HepG2 (cell line): ENCODE results near the gene SYNM. TPM values are rescaled to one million over a fixed set of nuclear protein-coding genes. Genes with fewer than 3 reads are reported as not detected.

Experiments used
- ATAC-seq: fragments of 200-7000 bp; cut with Tn5 transposase; 3 replicates; pipeline ENCODE4 v1.9.1; 2020; ENCODE audit warnings: mild to moderate bottlenecking, moderate library complexity
- BruUV-seq: library from RNA; stranded (reverse); fragments of 400-500 nt; replicated peaks from 2 replicates; lab custom pipeline; 2021; lab: Mats Ljungman, UMichigan
- CTCF ChIA-PET: fragments of 300-600 bp; formaldehyde crosslinking; extraction: SDS; loops from one replicate; lab custom pipeline; 2021; ENCODE audit warnings: low total read pairs, inconsistent platforms, low intra/inter-chr PET ratio; lab: Yijun Ruan, JAX
- POLR2A ChIA-PET: fragments of 350-600 bp; sonication (Branson Sonifier 250); formaldehyde crosslinking; loops from one replicate; lab custom pipeline; 2020; ENCODE audit warnings: antibody characterized with exemption, inconsistent platforms; lab: Yijun Ruan, JAX
- DNase-seq: peaks from one replicate; pipeline ENCODE4 v3.0.0-alpha.2; 2015; ENCODE audit warnings: low spot score
- FAIRE-seq: peaks from 3 replicates; lab custom pipeline; 2011; peaks lifted over from hg19 to GRCh38; lab: Jason Lieb, UNC
- H2AFZ ChIP-seq: one replicate; pipeline ENCODE4 v1.6.1; 2011; ENCODE audit warnings: low read length, inconsistent platforms
- H3K27ac ChIP-seq: fragments of 300-600 bp; 3 replicates; pipeline ENCODE4 v1.8.0; 2011; ENCODE audit warnings: mixed run types, mild to moderate bottlenecking, mixed read lengths, low read length, inconsistent platforms; ENCODE audit not compliant: insufficient read depth; ENCODE audit errors: extremely low read length
- H3K27me3 ChIP-seq, 2 experiments: fragments of 200-600 bp in 1 of 2; 2 replicates in 1 of 2; 3 replicates in 1 of 2; pipeline versions ENCODE4 v1.6.0 to v1.8.0; 2011; ENCODE audit warnings: low read length in 2 of 2, mild to moderate bottlenecking in 2 of 2, moderate library complexity in 2 of 2, inconsistent platforms in 1 of 2; ENCODE audit not compliant: insufficient read depth in 2 of 2, control insufficient read depth in 1 of 2
- H3K36me3 ChIP-seq, 2 experiments: fragments of 200-600 bp in 1 of 2; replicated peaks in 1 of 2; 2 replicates in 1 of 2; 3 replicates in 1 of 2; pipeline versions ENCODE4 v1.5.1 to v1.8.0; 2011; ENCODE audit warnings: low read length in 2 of 2, inconsistent platforms in 1 of 2; ENCODE audit not compliant: insufficient read depth in 2 of 2, control insufficient read depth in 1 of 2
- H3K4me1 ChIP-seq: 2 replicates; pipeline ENCODE4 v1.5.1; 2012; ENCODE audit warnings: low read length, inconsistent platforms; ENCODE audit not compliant: insufficient read depth
- H3K4me2 ChIP-seq: 2 replicates; pipeline ENCODE4 v1.6.0; 2011; ENCODE audit warnings: low read depth, low read length, inconsistent platforms
- H3K4me3 ChIP-seq, 3 experiments: fragments of 200-600 bp in 1 of 3; sonication (generic), shearing (Covaris generic) in 1 of 3; replicated peaks in 1 of 3; 2 replicates each; pipeline ENCODE4 v1.5.1; 2011 to 2016; ENCODE audit warnings: low read length in 3 of 3, inconsistent platforms in 2 of 3, low read depth in 2 of 3, mild to moderate bottlenecking in 2 of 3, control low read depth in 1 of 3, mixed read lengths in 1 of 3; ENCODE audit not compliant: insufficient read depth in 1 of 3
- H3K79me2 ChIP-seq: one replicate; pipeline ENCODE4 v1.6.1; 2011; ENCODE audit warnings: low read length, inconsistent platforms; ENCODE audit not compliant: insufficient read depth
- H3K9ac ChIP-seq: 2 replicates; pipeline ENCODE4 v1.6.0; 2011; ENCODE audit warnings: mild to moderate bottlenecking, low read depth, low read length, inconsistent platforms; ENCODE audit not compliant: insufficient read depth
- H3K9me3 ChIP-seq: 2 replicates; pipeline ENCODE4 v1.5.1; 2012; ENCODE audit warnings: mild to moderate bottlenecking, low read length
- H4K20me1 ChIP-seq: 2 replicates; pipeline ENCODE4 v1.6.0; 2011; ENCODE audit warnings: inconsistent platforms, mild to moderate bottlenecking, low read length, moderate library complexity; ENCODE audit not compliant: insufficient read depth
- ATAD3A ChIP-seq: sonication (generic); formaldehyde crosslinking; IDR thresholded peaks from 2 replicates; pipeline ENCODE4 v1.4.0; 2020; ENCODE audit warnings: missing genetic modification reagents
- JUN ChIP-seq: sonication (generic); formaldehyde crosslinking; IDR thresholded peaks from 2 replicates; pipeline ENCODE4 v1.4.0; 2020; ENCODE audit warnings: mild to moderate bottlenecking, missing genetic modification reagents
- RBFOX2 ChIP-seq: fragments of 200-400 bp; formaldehyde crosslinking; IDR thresholded peaks from 2 replicates; pipeline ENCODE4 v1.6.1; 2017; ENCODE audit warnings: low read depth, mild to moderate bottlenecking, low read length
- TBX2 ChIP-seq: sonication (generic); formaldehyde crosslinking; IDR thresholded peaks from 2 replicates; pipeline ENCODE4 v1.5.0; 2020; ENCODE audit warnings: missing genetic modification reagents, mild to moderate bottlenecking, borderline replicate concordance
- ZNF10 ChIP-seq: sonication (generic); formaldehyde crosslinking; IDR thresholded peaks from 2 replicates; pipeline ENCODE4 v1.4.0; 2020; ENCODE audit warnings: mild to moderate bottlenecking, low read depth, missing genetic modification reagents, borderline replicate concordance
- ZNF282 ChIP-seq: fragments of 450-650 bp; IDR thresholded peaks from 2 replicates; pipeline ENCODE4 v1.6.1; 2018; ENCODE audit not compliant: partially characterized antibody
- ZNF382 ChIP-seq: sonication (generic); formaldehyde crosslinking; IDR thresholded peaks from 2 replicates; pipeline ENCODE4 v1.5.0; 2020; ENCODE audit warnings: missing genetic modification reagents, mild to moderate bottlenecking, borderline replicate concordance
- ZNF572 ChIP-seq: sonication (generic); formaldehyde crosslinking; IDR thresholded peaks from 2 replicates; pipeline ENCODE4 v1.5.1; 2020; ENCODE audit warnings: mild to moderate bottlenecking, missing genetic modification reagents
- ZSCAN25 ChIP-seq: sonication (generic); formaldehyde crosslinking; IDR thresholded peaks from 2 replicates; pipeline ENCODE4 v1.8.0; 2022; ENCODE audit warnings: mild to moderate bottlenecking, missing genetic modification reagents
- WGBS: methylation state at CpG from one replicate; pipeline ENCODE4 v1.1.6; 2017; ENCODE audit warnings: low lambda C conversion rate; 5-methylcytosine and 5-hydroxymethylcytosine counted together
- in situ Hi-C: cut with HindIII; loops from 2 replicates; pipeline ENCODE4 v1.10.0; 2017; ENCODE audit warnings: low pct_unique_long_range_greater_than_20kb; ENCODE audit not compliant: extremely low pct_ligation_motif_present
- intact Hi-C: fragments of 100-400 bp; cut with micrococcal nuclease; formaldehyde crosslinking; loops from one replicate; pipeline ENCODE4 v1.10.0; 2022; ENCODE audit not compliant: unreplicated experiment
- polyA plus RNA-seq, 8 experiments: library from polyadenylated mRNA; depleted of rRNA in 3 of 8; stranded (reverse) in 7 of 8; unstranded in 1 of 8; fragments of >200 nt; fragmentation: Illumina TruSeq in 4 of 8; extraction: Trizol in 4 of 8; gene quantifications; 2 replicates each; pipeline versions ENCODE4 v1.2.1 to v1.2.3, GENCODE V29; 2011 to 2016; ENCODE audit warnings: low read depth in 4 of 8, missing spikeins in 1 of 8, mixed read lengths in 1 of 8; ENCODE audit not compliant: insufficient read depth in 1 of 8
- total RNA-seq, 5 experiments: library from RNA; depleted of rRNA; stranded (reverse); fragments of >200 nt; fragmentation: Illumina TruSeq; extraction: Trizol; gene quantifications; 2 replicates each; pipeline ENCODE4 v1.2.3, GENCODE V29; 2016; ENCODE audit warnings: low read depth in 1 of 5
- TF ChIP-seq, protein P1 (sequence below): sonication (generic); formaldehyde crosslinking; IDR thresholded peaks from 2 replicates; pipeline ENCODE4 v1.4.0; 2020; ENCODE audit warnings: mild to moderate bottlenecking, low read depth, missing genetic modification reagents
- TF ChIP-seq, protein P2 (sequence below): sonication (generic); formaldehyde crosslinking; IDR thresholded peaks from 2 replicates; pipeline ENCODE4 v1.9.0; 2021; ENCODE audit warnings: missing genetic modification reagents, borderline replicate concordance

The SYNM gene
- total and polyA plus RNA-seq, 2 of the 13 experiments (the other 11 are each of a cell fraction or from before 2014, with no cell fraction given), result 1.1 to 3.7 TPM

DNA sequence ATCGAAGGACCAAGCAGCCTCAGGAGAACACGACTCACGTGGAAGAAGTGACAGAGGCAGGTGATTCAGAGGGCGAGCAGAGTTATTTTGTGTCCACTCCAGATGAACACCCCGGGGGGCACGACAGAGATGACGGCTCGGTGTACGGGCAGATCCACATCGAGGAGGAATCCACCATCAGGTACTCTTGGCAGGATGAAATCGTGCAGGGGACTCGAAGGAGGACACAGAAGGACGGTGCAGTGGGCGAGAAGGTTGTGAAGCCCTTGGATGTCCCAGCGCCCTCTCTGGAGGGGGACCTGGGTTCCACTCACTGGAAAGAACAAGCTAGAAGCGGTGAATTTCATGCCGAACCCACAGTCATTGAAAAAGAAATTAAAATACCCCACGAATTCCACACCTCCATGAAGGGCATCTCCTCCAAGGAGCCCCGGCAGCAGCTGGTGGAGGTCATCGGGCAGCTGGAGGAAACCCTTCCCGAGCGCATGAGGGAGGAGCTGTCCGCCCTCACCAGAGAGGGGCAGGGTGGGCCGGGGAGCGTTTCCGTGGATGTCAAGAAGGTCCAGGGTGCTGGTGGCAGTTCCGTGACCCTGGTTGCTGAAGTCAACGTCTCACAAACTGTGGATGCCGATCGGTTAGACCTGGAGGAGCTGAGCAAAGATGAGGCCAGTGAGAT is 26.0 kb downstream of the SYNM start:
- DNase-seq (no peak), FAIRE-seq (no peak), ATAC-seq (no peak)
- ChIA-PET POLR2A (interaction anchor here (1.3 kb wide), 1 partner anchor 26 kb away, joined by 5 read pairs; the partner anchor contains the start of gene SYNM), CTCF (no interaction called here)
- TF ChIP-seq, protein P1, sequence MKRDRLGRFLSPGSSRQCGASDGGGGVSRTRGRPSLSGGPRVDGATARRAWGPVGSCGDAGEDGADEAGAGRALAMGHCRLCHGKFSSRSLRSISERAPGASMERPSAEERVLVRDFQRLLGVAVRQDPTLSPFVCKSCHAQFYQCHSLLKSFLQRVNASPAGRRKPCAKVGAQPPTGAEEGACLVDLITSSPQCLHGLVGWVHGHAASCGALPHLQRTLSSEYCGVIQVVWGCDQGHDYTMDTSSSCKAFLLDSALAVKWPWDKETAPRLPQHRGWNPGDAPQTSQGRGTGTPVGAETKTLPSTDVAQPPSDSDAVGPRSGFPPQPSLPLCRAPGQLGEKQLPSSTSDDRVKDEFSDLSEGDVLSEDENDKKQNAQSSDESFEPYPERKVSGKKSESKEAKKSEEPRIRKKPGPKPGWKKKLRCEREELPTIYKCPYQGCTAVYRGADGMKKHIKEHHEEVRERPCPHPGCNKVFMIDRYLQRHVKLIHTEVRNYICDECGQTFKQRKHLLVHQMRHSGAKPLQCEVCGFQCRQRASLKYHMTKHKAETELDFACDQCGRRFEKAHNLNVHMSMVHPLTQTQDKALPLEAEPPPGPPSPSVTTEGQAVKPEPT (CRISPR knock-in tag), result 0 out of 2 replicates have a peak, but pooled peaks have one; percentile 37
- TF ChIP-seq ZNF282 (no peak), TBX2 (CRISPR knock-in tag) (0 out of 2 replicates have a peak, but pooled peaks have one; percentile 3)
- H3K4me1 ChIP-seq, result peaks cover 47% of the 10 kb centered on the region
- no peaks in the 10 kb centered on the region for H3K79me2 ChIP-seq
- 98% methylated on average over 30 of the region's 30 CpGs for WGBS
- BruUV-seq, result TSS peak; percentile 35
- no peaks in the 10 kb centered on the region for H3K27me3 ChIP-seq
- H2AFZ ChIP-seq, result no peak overlapping the region
- no peaks in the 10 kb centered on the region for H3K9me3 ChIP-seq
- in situ Hi-C loops (no loop called here), intact Hi-C loops (loop anchor here (2.0 kb wide), 1 partner anchor 30 kb away; no protein-coding TSS in a partner anchor)
- no peaks in the 10 kb centered on the region for H4K20me1 ChIP-seq
- H3K4me3 ChIP-seq, result no peak overlapping the region
- no peak overlapping the region for H3K9ac ChIP-seq
- no peak overlapping the region for H3K4me2 ChIP-seq
- peak overlapping the region; percentile 47 for H3K27ac ChIP-seq
- peaks cover 0 to 4% of the 10 kb centered on the region in 2 experiments; a peak in 1 of 5 replicates for H3K36me3 ChIP-seq

DNA sequence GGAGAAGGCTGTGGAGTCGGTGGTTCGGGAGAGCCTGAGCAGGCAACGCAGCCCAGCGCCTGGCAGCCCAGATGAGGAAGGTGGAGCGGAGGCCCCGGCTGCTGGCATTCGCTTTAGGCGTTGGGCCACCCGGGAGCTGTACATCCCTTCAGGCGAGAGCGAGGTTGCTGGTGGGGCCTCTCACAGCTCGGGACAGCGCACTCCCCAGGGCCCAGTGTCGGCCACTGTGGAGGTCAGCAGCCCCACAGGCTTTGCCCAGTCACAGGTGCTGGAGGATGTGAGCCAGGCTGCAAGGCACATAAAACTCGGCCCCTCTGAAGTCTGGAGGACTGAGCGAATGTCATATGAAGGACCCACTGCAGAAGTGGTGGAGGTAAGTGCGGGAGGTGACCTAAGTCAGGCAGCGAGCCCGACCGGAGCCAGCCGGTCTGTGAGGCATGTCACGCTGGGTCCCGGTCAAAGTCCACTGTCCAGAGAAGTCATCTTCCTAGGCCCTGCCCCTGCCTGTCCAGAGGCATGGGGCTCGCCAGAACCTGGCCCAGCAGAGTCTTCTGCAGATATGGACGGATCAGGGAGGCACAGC is 26.7 kb downstream of the SYNM start:
- peak overlapping the region; percentile 43 for H3K4me2 ChIP-seq
- H3K27me3 ChIP-seq, result no peaks in the 10 kb centered on the region
- H3K4me3 ChIP-seq, result peak overlapping the region in 1 of 3 experiments; percentile 29; a peak in 1 of 6 replicates
- ATAC-seq, result peak; percentile 99
- peak overlapping the region; percentile 35; the same call in 1 of the 2 replicates for H3K9ac ChIP-seq
- H3K79me2 ChIP-seq, result no peaks in the 10 kb centered on the region
- H3K36me3 ChIP-seq, result peaks cover 0 to 5% of the 10 kb centered on the region in 2 experiments; a peak in 1 of 5 replicates
- intact Hi-C loops, result loop anchor here (2.0 kb wide), 1 partner anchor 31 kb away; no protein-coding TSS in a partner anchor
- FAIRE-seq, result peak; percentile 36
- H4K20me1 ChIP-seq, result no peaks in the 10 kb centered on the region
- H3K27ac ChIP-seq, result peak overlapping the region; percentile 47
- ChIA-PET CTCF (no interaction called here), POLR2A (interaction anchor here (1.3 kb wide), 1 partner anchor 26 kb away, joined by 5 read pairs; the partner anchor contains the start of gene SYNM)
- H2AFZ ChIP-seq, result no peak overlapping the region
- 67% methylated on average over 13 of the region's 25 CpGs for WGBS
- peak; percentile 83 for DNase-seq
- peaks cover 47% of the 10 kb centered on the region for H3K4me1 ChIP-seq
- H3K9me3 ChIP-seq, result no peaks in the 10 kb centered on the region
- TSS peak; percentile 23 for BruUV-seq
- in situ Hi-C loops, result no loop called here
- no peak for TF ChIP-seq ZNF382 (CRISPR knock-in tag)
- TF ChIP-seq ZSCAN25 (CRISPR knock-in tag), result no peak
- no peak for TF ChIP-seq ZNF572 (CRISPR knock-in tag)
- TF ChIP-seq ZNF10 (CRISPR knock-in tag), result no peak
- no peak for TF ChIP-seq ATAD3A
- no peak for TF ChIP-seq JUN
- TF ChIP-seq, protein P2, sequence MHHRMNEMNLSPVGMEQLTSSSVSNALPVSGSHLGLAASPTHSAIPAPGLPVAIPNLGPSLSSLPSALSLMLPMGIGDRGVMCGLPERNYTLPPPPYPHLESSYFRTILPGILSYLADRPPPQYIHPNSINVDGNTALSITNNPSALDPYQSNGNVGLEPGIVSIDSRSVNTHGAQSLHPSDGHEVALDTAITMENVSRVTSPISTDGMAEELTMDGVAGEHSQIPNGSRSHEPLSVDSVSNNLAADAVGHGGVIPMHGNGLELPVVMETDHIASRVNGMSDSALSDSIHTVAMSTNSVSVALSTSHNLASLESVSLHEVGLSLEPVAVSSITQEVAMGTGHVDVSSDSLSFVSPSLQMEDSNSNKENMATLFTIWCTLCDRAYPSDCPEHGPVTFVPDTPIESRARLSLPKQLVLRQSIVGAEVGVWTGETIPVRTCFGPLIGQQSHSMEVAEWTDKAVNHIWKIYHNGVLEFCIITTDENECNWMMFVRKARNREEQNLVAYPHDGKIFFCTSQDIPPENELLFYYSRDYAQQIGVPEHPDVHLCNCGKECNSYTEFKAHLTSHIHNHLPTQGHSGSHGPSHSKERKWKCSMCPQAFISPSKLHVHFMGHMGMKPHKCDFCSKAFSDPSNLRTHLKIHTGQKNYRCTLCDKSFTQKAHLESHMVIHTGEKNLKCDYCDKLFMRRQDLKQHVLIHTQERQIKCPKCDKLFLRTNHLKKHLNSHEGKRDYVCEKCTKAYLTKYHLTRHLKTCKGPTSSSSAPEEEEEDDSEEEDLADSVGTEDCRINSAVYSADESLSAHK (CRISPR knock-in tag), result no peak
- TF ChIP-seq RBFOX2, result no peak
